Ovary (tissue), 9 donors: ENCODE results near the gene FRG2. TPM values are rescaled to one million over a fixed set of nuclear protein-coding genes. Genes with fewer than 3 reads are reported as not detected.
"Not testable (repeated sequence)": the region's sequence is repeated elsewhere in the genome, so short reads cannot be mapped to it uniquely, and the experiment has no call there.

Experiments used
- DNase-seq, 5 donors: peaks; one replicate each; pipeline ENCODE4 v3.0.0-alpha.2; 2019 to 2020
- H3K27ac ChIP-seq, 2 donors: fragments of 200-600 bp; one replicate each; pipeline versions ENCODE4 v1.5.1 to v1.8.0; 2019 to 2022
- H3K27me3 ChIP-seq: fragments of 200-600 bp; one replicate; pipeline ENCODE4 v1.8.0; 2022
- H3K36me3 ChIP-seq: fragments of 200-600 bp; sonication (generic); one replicate; pipeline ENCODE4 v1.5.1; 2019
- H3K4me1 ChIP-seq: one replicate; pipeline ENCODE4 v1.8.1; 2013; ENCODE audit warnings: mild to moderate bottlenecking, moderate library complexity; ENCODE audit not compliant: insufficient read depth
- H3K4me3 ChIP-seq: fragments of 200-600 bp; sonication (generic); one replicate; pipeline ENCODE4 v1.5.1; 2017
- H3K9me3 ChIP-seq, 2 donors: fragments of 200-600 bp in 1 of 2; sonication (generic) in 1 of 2; one replicate each; pipeline versions ENCODE4 v1.5.1 to v1.8.1; 2013 to 2019; ENCODE audit warnings: mild to moderate bottlenecking in 1 of 2, moderate library complexity in 1 of 2
- CTCF ChIP-seq, 3 donors: fragments of 450-650 bp in 2 of 3; fragments of 200-600 bp in 1 of 3; IDR thresholded peaks; one replicate each; pipeline versions ENCODE4 v1.5.1 to v1.8.0; 2016 to 2022; ENCODE audit warnings: antibody characterized with exemption in 3 of 3, mild to moderate bottlenecking in 1 of 3
- EP300 ChIP-seq: sonication (generic); formaldehyde crosslinking; IDR thresholded peaks from one replicate; pipeline ENCODE4 v1.6.1; 2017; ENCODE audit warnings: antibody characterized with exemption
- POLR2A ChIP-seq: fragments of 450-650 bp; IDR thresholded peaks from one replicate; pipeline ENCODE4 v1.6.1; 2017; ENCODE audit warnings: antibody characterized with exemption, mild to moderate bottlenecking, moderate library complexity
- WGBS, 3 donors: extraction: QIAGEN DNeasy Blood & Tissue Kit in 1 of 3; methylation state at CpG; one replicate each; pipeline versions ENCODE4 v1.1.5 to v1.1.7; 2013 to 2017; 5-methylcytosine and 5-hydroxymethylcytosine counted together
- intact Hi-C, 4 donors: fragments of 100-400 bp; cut with DNase I; formaldehyde crosslinking; loops; one replicate each; pipeline versions ENCODE4 v1.11.0 to v1.15.1; 2022 to 2023
- polyA plus RNA-seq, 2 donors: library from polyadenylated mRNA; stranded (reverse); fragments of 200-250 nt in 1 of 2; fragments of 350-450 nt in 1 of 2; fragmentation: Illumina TruSeq in 1 of 2; extraction: RNeasy Lipid Tissue Mini Kit (QIAGEN cat#74804) in 1 of 2; gene quantifications; one replicate each; pipeline ENCODE4 v1.2.3, GENCODE V29; 2013 to 2014
- total RNA-seq, 7 donors: library from RNA; depleted of rRNA in 2 of 7; stranded (reverse); fragments of >200 nt in 2 of 7; fragmentation: NEBNext Ultra II Directional in 3 of 7; extraction: Animal tissue kit (Norgen Biotek cat#: 25700) in 3 of 7; gene quantifications; one replicate each; pipeline versions ENCODE4 v1.1.0 to v1.2.4, GENCODE V29; 2016 to 2023
- donor health status: DM: no; HTN: no; CAD: no; lungs with moderate emphysema.
- donor health status: DM: no; HTN: no; CAD: no.
- donor health status: Bipolar disorder and iron deficiency.
- donor health status: DM: yes; HTN: yes; CAD: no.
- donor health status: DM: no; HTN: no; CAD: no.
- donor health status: DM: yes; HTN: yes; CAD: no.

FRG2 gene
- total and polyA plus RNA-seq, 9 donors: not detected

GRCh38 chr4:190021973-190022372, 5.1 kb downstream of the FRG2 start:
- H3K4me3 ChIP-seq, H3K9me3 ChIP-seq, H3K27ac ChIP-seq, DNase-seq, H3K4me1 ChIP-seq, intact Hi-C loops, H3K27me3 ChIP-seq, H3K36me3 ChIP-seq: not testable (repeated sequence)
- WGBS, 3 donors: 43 to 48% (median 44%) methylated on average over 17 to 21 of the region's 39 CpGs

DNA sequence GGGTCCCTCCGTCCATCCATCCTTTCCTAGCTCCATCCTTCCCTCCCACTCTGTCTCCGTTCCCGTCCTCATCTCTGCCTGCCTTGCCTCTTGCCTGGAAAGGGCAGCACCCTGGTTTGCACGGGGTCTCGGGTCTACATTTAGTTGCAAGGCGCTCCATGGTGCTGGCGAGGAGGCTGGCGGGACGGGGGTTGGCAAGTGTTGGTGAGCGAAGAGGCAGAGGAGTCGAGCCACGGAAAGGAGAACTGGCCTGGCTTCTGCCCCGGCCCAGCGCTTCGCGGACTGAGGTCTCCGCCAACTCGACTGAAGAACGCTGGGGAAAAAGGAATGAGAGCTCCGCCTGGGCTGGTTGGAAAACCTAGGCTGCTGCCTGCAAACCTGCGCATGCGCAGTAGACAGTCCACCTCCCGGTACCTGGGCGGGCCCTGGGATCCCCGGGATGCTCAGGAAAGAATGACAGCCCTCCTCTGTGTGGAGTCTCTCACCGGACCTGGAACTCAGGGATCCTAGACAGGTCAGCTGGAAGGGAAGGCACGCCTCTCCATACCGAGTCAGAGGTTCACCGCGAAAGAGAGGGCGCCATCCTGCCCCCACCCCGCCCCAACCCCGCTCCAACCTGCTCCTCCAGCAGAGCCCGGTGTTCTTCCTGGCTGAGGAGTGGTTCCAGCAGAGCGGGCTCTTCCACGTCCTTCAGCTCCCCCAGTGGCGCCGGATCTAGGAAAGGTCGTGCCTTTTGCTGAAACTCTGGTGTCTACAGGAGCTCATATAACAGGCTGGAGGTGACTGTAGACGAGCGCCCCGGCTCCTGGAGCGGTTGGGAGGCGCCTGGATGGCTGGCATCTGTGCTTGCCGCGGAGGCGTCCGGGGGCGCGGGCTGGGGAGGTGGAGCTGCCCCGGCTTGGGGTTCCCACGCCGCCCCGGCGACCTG, 6.0 kb downstream of the FRG2 start:
- no peaks in the 10 kb centered on the region for H3K27me3 ChIP-seq
- DNase-seq: peak in 2 of 5 donors; percentile 29 to 45

GRCh38 chr4:190019859-190020463, 7.1 kb downstream of the FRG2 start:
- H3K36me3 ChIP-seq, DNase-seq, H3K27me3 ChIP-seq, H3K4me1 ChIP-seq, H3K9me3 ChIP-seq, intact Hi-C loops, H3K4me3 ChIP-seq, H3K27ac ChIP-seq: not testable (repeated sequence)
- WGBS, 3 donors: 16 to 19% (median 18%) methylated on average over 29 of the region's 29 CpGs

More for the DNA sequence above, 6.0 kb downstream of the FRG2 start:
- 4 to 6% (median 4%) methylated on average over 51 to 55 of the region's 55 CpGs for WGBS, 3 donors
- no peak for TF ChIP-seq POLR2A
- no peak for TF ChIP-seq CTCF (IDR thresholded peaks at IDR 0.05)
- TF ChIP-seq EP300: no peak
- Histone ChIP-seq H3K4me3 (no peak overlapping the region), H3K27ac (no peak overlapping the region), H3K9me3 (peaks cover 0 to 3% of the 10 kb centered on the region in 2 donors), H3K36me3 (no peaks in the 10 kb centered on the region), H3K4me1 (peaks cover 1% of the 10 kb centered on the region)
- intact Hi-C loops: no loop called here

- Histone ChIP-seq H3K4me3 (no peak overlapping the region), H3K36me3 (no peaks in the 10 kb centered on the region), H3K27ac (no peak overlapping the region), H3K27me3 (no peaks in the 10 kb centered on the region), H3K4me1 (peaks cover 1% of the 10 kb centered on the region), H3K9me3 (peaks cover 0 to 3% of the 10 kb centered on the region in 2 donors)
- DNase-seq: no peak
- intact Hi-C loops: no loop called here
- no peak for TF ChIP-seq POLR2A
- TF ChIP-seq CTCF (IDR thresholded peaks at IDR 0.05): no peak
- no peak for TF ChIP-seq EP300
- WGBS, 3 donors: 3 to 5% (median 5%) methylated on average over 47 to 57 of the region's 57 CpGs
These were observed 7.8 kb downstream of the FRG2 start for GRCh38 chr4:190019023-190019858.

GRCh38 chr4:190018201-190018920, 8.7 kb downstream of the FRG2 start:
- H3K36me3 ChIP-seq: no peaks in the 10 kb centered on the region
- DNase-seq: no peak
- H3K9me3 ChIP-seq: peaks cover 0 to 3% of the 10 kb centered on the region in 2 donors
- intact Hi-C loops: no loop called here
- no peak overlapping the region for H3K27ac ChIP-seq
- no peak for TF ChIP-seq CTCF (IDR thresholded peaks at IDR 0.05)
- TF ChIP-seq EP300: no peak
- peaks cover 1% of the 10 kb centered on the region for H3K4me1 ChIP-seq
- no peak overlapping the region for H3K4me3 ChIP-seq
- no peaks in the 10 kb centered on the region for H3K27me3 ChIP-seq
- whole genome bisulfite sequencing, 3 donors: 9 to 12% (median 9%) methylated on average over 37 to 38 of the region's 38 CpGs
